AG04450 (cell line): ENCODE results near the gene PKD1L1. TPM values are rescaled to one million over a fixed set of nuclear protein-coding genes. Genes with fewer than 3 reads are reported as not detected.

Experiments
- CTCF ChIA-PET: fragments of 300-600, 350-600 bp; formaldehyde crosslinking; extraction: SDS; loops from one replicate; lab custom pipeline; 2022; ENCODE audit warnings: antibody characterized with exemption, inconsistent platforms; lab: Charles Lee
- POLR2A ChIA-PET: fragments of 350-600 bp; formaldehyde crosslinking; extraction: SDS; loops from one replicate; lab custom pipeline; 2021; ENCODE audit warnings: antibody characterized with exemption, inconsistent platforms; lab: Yijun Ruan, JAX
- DNase-seq: peaks from one replicate; pipeline ENCODE4 v3.0.0-alpha.2; 2011; ENCODE audit warnings: low read depth, low spot score
- H3K27ac ChIP-seq: one replicate; pipeline ENCODE4 v1.5.1; 2012; ENCODE audit warnings: low read depth, low read length, control low read depth
- H3K27me3 ChIP-seq: one replicate; pipeline ENCODE4 v1.6.0; 2012; ENCODE audit warnings: low read length; ENCODE audit not compliant: control insufficient read depth, insufficient read depth
- H3K4me3 ChIP-seq: 2 replicates; pipeline ENCODE4 v1.5.1; 2011; ENCODE audit warnings: mild to moderate bottlenecking, low read depth, low read length, control low read depth
- H3K9me3 ChIP-seq: 2 replicates; pipeline ENCODE4 v1.5.1; 2012; ENCODE audit warnings: low read length; ENCODE audit not compliant: control insufficient read depth, insufficient read depth
- polyA plus RNA-seq: library from polyadenylated mRNA; depleted of rRNA; stranded (reverse); fragments of >200 nt; gene quantifications from 2 replicates; pipeline ENCODE4 v1.2.3, GENCODE V29; 2011
- TF ChIP-seq, protein P1 (sequence below): IDR thresholded peaks from 2 replicates; pipeline ENCODE4 v1.5.1; 2011; ENCODE audit warnings: low read depth, low read length, control low read depth, inconsistent platforms

Gene PKD1L1
- polyA plus RNA-seq, 1 experiment: 0.01 TPM

DNA sequence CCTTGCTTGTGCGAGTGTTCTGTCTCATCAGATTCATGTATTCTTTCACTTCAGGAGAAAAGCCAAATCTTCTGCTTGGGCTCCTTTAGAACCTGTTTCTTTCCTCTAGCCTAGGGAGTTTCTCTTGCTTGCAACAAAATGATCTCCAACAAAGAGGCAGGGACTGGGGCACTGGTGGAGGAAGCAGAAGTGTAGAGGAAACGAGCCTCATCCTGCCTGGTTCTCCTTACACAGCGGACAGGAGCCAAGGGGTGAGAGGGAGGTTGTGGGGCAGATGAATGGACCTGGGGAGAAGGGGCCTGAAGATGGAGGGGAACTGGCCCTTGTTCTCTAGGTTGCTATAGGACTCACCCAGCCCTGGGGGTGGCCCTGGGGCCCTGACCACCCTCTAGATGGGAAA is 141.1 kb downstream of the PKD1L1 start:
- Histone ChIP-seq H3K4me3 (no peak overlapping the region), H3K27ac (no peak overlapping the region), H3K9me3 (no peaks in the 10 kb centered on the region), H3K27me3 (no peaks in the 10 kb centered on the region)
- CTCF ChIA-PET: no interaction called here
- TF ChIP-seq, protein P1, sequence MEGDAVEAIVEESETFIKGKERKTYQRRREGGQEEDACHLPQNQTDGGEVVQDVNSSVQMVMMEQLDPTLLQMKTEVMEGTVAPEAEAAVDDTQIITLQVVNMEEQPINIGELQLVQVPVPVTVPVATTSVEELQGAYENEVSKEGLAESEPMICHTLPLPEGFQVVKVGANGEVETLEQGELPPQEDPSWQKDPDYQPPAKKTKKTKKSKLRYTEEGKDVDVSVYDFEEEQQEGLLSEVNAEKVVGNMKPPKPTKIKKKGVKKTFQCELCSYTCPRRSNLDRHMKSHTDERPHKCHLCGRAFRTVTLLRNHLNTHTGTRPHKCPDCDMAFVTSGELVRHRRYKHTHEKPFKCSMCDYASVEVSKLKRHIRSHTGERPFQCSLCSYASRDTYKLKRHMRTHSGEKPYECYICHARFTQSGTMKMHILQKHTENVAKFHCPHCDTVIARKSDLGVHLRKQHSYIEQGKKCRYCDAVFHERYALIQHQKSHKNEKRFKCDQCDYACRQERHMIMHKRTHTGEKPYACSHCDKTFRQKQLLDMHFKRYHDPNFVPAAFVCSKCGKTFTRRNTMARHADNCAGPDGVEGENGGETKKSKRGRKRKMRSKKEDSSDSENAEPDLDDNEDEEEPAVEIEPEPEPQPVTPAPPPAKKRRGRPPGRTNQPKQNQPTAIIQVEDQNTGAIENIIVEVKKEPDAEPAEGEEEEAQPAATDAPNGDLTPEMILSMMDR: no peak
- POLR2A ChIA-PET: no interaction called here
- no peak for DNase-seq

DNA sequence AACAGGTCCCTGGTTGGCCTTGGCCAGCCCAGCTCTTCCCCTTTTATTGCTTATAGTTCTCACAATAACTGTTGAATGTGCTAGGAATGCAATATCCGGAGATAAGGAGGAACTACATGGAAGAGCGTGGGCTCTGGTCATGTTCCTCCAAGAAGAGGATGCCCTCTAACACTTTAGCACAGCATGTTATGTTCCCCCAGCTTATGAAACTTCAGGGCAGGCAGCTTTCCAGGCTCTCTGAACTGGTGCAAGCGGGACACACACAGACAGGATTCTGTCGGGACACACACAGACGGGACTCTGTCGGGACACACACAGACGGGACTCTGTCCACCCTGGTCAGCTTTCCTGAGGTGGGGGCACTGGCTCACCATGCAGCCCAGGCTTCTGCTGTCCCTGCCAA is 141.6 kb downstream of the PKD1L1 start:
- no peaks in the 10 kb centered on the region for H3K27me3 ChIP-seq
- H3K4me3 ChIP-seq: no peak overlapping the region
- no peak for DNase-seq
- ChIA-PET CTCF (interaction anchor here (1.3 kb wide), 1 partner anchor 541 kb away, joined by 4 read pairs; no protein-coding TSS in a partner anchor), POLR2A (no interaction called here)
- TF ChIP-seq, protein P1: no peak
- H3K27ac ChIP-seq: no peak overlapping the region
- H3K9me3 ChIP-seq: no peaks in the 10 kb centered on the region

DNA sequence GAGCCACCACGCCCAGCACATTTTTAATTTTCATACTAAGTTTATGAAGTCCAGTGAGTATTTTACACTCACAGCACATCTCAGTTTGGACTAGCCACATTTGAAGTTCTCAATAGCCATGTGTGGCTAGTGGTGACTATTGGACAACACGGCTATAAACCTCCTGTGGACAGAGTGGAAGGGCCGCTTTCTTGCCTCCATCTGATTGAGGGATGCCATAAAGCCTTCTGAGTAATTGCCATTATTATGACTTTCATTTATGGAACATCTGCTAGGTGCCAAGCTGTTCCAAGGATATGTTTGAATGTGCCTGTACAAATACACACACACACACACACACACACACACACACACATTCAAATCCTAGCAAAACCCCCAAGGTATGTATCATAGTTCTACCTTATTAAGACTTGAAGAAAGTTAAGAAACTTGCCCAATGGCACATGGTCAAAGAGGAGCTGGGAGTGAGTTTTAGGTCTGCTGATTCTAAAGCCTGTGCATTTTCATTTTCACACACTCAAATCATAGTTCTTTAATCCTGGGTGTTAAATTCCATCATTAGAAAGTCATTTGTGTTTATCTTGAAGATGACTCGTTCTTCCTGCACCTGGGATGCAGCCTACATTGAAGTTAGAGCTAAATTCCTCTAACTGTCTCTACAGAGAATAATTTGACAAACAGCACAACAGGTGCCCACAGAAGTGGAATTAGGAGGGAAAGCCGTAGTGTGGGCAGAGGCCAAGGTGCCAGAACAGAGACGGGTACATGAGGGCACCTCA is 143.3 kb downstream of the PKD1L1 start:
- TF ChIP-seq, protein P1: no peak
- POLR2A ChIA-PET: interaction anchor here (0.7 to 1.1 kb wide), 2 partner anchors 21 to 466 kb away, joined by 3 to 5 read pairs; no protein-coding TSS in a partner anchor
- DNase-seq: no peak

DNA sequence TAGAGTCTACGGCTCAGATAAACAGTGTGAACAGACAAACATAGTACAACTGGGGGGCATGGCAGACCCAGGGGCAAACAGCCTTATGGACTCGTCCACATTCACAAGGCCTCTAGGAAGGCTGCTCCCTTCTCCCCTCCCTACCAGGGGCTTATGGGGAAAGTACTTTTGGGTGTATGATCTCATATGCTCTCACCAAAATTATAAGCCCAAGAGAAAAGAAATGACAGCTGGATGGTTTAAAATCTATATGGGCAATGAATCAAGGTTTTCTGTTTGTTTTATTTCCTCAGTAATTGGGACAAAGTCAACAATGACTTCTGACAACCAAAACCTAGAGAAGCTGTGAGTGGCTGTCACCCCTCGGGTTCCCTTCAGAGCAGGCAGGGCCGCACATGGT is 144.4 kb downstream of the PKD1L1 start:
- ChIA-PET POLR2A (interaction anchor here (0.7 kb wide), 1 partner anchor 19 kb away, joined by 3 read pairs; no protein-coding TSS in a partner anchor), CTCF (interaction anchor here (0.9 kb wide), 1 partner anchor 16 kb away, joined by 4 read pairs; no protein-coding TSS in a partner anchor)
- no peaks in the 10 kb centered on the region for H3K9me3 ChIP-seq
- H3K27me3 ChIP-seq: no peaks in the 10 kb centered on the region
- no peak overlapping the region for H3K4me3 ChIP-seq
- no peak for DNase-seq
- no peak overlapping the region for H3K27ac ChIP-seq
- TF ChIP-seq, protein P1: no peak

More for the DNA sequence above, 143.3 kb downstream of the PKD1L1 start:
- Histone ChIP-seq H3K9me3 (no peaks in the 10 kb centered on the region), H3K4me3 (no peak overlapping the region), H3K27me3 (no peaks in the 10 kb centered on the region), H3K27ac (peak overlapping the region; percentile 31)
- CTCF ChIA-PET: interaction anchor here (0.7 kb wide), 2 partner anchors 14 to 15 kb away, joined by 3 to 4 read pairs; no protein-coding TSS in a partner anchor

DNA sequence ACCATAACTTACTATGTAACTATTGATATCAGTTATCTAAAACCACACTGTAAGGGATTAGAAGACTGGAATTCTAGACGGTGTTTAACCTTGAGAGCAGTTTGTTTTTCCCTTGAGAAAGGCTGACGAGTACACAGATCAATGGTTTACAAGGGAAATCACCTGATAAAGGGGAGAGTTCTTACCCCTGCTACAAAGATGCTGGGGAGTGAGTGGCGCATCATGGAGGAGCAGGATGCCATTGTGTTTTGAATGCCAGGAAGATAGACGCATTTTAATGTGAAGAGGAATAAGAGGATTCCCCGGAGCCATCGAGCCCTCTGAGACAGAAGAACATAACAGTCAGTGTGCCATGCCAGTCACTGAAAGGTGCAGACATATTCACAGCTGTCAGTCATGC is 145.2 kb downstream of the PKD1L1 start:
- POLR2A ChIA-PET: no interaction called here
- TF ChIP-seq, protein P1: no peak
- Histone ChIP-seq H3K4me3 (no peak overlapping the region), H3K27me3 (no peaks in the 10 kb centered on the region), H3K9me3 (no peaks in the 10 kb centered on the region), H3K27ac (no peak overlapping the region)
- CTCF ChIA-PET: no interaction called here
- DNase-seq: no peak
